HG02981 (cell line): ENCODE data around the gene GALNT17.
"Not testable (repeated sequence)": the region's sequence is repeated elsewhere in the genome, so short reads cannot be mapped to it uniquely, and the experiment has no call there.

Source experiments
- ATAC-seq: cut with Tn5 transposase; IDR thresholded peaks from one replicate; pipeline ENCODE4 v1.9.1; 2021; ENCODE audit warnings: mild to moderate bottlenecking, moderate library complexity; ENCODE audit not compliant: unreplicated experiment

GALNT17 gene

DNA sequence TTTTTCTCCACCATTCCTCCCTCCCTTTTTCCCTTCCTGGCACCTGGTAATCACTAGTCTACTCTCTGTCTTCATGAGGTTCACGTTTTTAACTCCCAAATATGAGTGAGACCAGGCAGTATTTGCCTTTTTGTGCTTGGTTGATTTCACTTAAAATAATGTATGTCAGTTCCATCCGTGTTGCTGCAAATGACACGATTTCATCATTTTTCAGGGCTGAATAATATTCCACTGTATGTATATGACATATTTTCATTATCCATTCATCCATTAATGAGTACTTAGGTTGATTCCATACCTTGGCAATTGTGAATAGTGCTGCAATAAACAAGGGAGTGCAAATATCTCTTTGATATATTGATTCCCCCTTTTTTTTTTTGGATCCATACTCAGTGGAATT, 25.8 kb downstream of the GALNT17 start:
- ATAC-seq: no peak

DNA sequence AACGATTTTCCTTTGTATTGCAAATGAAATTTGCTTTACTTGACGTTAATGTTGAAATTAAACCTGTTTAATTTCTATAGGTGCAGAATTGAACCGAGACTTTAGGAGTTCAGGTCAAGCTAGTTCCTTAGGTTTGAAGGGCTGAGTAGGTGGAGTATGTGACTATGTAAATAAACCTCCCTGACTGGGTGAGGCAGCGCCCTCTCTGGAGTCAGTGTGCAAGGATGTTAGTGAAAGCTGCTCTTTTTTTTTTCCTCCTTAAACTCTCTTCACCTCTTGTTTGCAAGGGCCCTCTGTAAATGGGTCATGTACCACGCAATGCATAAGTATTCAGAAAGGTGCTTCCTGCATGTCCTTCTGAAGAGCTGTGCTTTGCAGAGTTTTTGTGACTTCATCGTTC, 33.8 kb downstream of the GALNT17 start:
- no peak for ATAC-seq

DNA sequence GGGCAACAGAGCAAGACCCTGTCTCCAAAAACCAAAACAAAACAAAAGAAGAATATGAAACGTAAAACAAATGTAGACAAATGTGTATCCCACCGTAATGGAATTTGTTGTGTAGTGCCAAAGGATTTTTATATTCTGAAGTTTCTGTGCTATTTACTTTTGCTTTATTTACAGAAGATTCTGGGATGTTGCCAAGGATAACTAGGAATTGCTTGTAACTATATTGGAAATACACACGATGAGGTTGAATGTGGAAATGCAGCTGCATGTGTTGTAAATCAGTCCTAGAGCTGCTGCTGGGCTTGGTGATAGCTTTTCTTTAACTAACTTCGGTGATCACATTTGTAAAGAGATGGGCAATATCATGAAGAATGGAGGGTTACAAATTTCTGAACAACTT, 39.5 kb downstream of the GALNT17 start:
- ATAC-seq: no peak

DNA sequence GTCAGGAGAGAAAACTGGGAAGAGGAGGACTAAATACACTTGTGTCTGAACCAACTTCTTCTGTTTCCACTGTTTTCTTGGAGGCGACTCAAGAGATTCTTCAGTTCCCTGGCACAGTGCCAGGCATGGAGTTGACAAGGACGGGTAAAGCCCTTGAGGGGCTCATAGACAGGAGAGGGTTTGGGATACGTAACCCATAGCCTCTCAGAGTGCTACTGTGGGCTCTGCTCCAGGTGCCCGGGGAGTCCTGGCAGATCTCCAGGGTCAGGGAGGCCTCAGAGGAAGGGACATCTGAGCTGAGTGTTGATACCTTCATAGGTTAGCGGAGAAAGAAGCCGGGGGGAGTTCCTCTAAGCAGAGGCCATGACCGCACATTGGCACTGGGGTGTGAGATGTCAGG, 42.0 kb downstream of the GALNT17 start:
- no peak for ATAC-seq

DNA sequence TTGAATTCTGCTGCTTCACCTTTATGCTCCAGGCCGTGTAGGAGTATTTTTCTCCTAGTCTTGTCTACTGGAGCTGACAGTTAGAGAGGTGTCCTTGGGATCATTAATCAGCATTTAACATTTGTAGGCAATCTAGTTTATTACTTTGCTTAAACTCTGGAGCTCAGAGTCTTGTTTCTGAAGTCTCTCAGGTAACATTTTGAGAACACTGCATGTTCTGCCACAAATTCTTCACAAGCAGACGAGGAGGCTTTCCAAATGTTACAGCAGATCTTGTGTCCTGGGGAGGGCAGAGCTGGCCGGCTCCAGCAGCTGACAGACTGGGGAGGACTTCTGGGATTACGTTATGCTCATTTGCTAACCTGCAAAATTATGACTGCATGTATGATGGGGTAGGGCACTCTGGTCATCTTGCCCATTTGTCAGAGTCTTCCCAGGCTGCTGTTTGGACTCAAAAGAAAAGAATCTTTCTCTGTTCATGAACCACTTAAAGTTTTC, 50.5 kb downstream of the GALNT17 start:
- ATAC-seq: no peak

DNA sequence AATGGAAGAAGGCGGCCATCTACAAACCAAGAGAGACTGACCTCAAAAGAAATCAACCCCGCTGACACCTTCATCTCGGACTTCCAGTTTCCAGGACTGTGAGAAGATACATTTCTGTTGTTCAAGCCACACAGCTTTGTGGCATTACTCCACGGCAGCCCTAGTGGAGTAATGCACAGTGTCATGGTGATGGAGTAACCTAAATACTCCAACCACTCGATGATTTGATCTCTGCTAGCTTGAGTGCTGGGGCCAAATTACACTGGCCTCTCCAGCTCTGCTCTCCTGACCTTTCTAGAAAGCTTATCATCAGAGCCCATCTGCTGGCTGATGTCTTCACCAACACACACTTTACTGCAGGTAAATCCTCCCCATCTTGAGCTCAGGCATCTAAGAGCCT, 52.2 kb downstream of the GALNT17 start:
- ATAC-seq: no peak

DNA sequence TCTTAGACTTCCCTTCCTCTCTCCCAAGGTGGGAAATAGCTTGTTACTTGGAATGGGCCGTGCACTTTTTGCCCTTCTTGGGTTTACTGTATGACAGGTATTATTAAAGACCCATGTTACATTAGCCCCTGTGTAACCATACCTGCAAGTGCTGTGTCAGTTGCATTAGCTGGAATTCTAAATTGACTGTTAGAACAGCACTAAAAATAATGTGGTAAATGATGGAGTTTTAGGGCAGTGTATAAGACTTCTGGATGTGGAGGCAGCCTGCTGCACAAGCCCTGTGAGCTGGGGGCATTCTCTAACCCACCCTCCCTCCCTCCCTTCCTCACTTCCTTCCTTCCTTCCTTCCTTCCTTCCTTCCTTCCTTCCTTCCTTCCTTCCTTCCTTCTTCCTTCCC, 52.7 kb downstream of the GALNT17 start:
- ATAC-seq: no peak

DNA sequence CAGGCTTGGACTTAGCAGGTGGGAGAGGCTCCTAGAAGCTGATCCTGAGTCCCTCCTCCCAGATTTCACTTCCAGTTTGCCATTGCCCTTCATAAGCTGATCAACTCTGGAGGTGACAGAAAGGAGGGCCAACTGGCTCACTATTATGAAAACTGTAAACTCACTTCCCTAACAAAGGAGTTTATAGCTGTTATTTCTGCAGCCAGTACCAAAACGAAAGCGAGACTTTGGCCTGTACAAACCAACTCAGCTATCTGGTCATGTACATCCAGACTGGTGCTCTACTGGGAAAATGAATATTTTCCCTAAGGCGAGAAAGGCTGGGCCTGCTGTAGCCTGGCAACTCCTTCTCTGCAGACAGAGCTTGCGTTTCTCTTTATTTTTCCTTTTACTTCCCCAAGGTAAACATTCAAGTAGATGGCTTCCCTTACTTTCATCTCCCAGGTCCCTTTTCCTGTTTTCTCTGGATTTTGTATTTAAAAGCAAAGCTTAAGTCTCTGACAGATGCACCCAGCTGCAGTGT, 54.7 kb downstream of the GALNT17 start:
- no peak for ATAC-seq

DNA sequence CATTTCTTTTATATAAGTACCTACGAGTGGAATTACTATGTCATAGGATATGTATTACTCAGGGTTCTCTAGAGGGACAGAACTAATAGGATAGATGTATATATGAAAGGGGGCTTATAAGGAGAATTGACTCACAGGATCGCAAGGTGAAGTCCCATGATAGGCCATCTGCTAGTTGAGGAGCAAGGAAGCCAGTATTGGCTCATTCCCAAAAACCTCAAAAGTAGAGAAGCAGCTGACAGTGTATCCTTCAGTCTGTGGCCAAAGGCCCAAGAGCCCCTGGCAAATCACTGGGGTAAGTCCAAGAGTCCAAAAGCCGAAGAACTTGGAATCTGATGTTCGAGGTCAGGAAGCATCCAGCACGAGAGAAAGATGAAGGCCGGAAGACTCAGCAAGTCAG, 59.8 kb downstream of the GALNT17 start:
- no peak for ATAC-seq

DNA sequence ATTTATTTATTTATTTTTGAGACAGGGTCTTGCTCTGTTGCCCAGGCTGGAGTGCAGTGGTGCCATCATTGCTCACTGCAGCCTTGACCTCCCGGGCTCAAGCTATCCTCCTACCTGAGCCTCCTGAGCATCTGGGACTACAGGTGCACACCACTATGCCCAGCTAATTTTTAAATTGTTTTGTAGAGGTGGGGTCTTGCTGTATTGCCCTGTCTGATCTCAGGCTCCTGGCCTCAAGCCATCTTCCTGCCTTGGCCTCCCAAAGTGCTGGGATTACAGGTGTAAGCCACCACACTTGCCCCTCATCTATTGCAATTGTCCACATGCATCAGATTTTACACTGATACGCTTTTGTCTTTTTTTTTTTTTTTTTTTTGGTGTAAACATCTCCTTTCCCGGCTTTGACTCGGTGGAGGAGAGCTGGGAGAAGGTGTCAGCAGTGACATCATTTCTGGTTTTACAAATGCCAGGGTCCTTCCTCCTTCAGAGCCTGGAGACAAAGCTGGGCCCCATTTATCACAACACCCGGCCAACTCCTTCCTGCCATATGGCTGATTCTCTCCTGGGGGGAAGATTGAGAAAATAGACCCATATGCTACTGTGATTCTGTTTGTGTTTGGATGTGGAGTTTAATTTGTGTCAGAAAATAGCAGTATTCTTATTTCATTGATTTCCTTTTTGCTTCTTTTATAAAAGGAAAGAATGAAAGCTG, 61.3 kb downstream of the GALNT17 start:
- ATAC-seq: no peak

DNA sequence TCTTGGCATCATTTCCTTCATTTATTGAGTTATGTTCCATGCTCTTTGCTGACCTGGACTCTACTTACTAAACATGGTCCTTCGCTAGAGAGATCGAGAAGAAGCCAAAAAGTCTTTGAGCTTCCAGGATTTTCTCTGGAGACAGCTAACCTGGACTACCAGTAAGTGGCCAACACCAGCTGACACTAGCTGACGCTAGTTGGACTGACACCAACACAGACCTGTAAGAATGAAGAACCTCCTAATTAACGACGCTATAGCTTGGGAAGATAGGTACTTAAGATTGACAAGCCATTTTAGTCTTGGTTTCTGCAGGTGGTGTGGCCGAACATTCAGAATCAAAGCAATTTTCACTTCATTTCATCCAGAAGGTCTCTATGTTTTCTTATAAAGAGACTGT, 66.4 kb downstream of the GALNT17 start:
- no peak for ATAC-seq

DNA sequence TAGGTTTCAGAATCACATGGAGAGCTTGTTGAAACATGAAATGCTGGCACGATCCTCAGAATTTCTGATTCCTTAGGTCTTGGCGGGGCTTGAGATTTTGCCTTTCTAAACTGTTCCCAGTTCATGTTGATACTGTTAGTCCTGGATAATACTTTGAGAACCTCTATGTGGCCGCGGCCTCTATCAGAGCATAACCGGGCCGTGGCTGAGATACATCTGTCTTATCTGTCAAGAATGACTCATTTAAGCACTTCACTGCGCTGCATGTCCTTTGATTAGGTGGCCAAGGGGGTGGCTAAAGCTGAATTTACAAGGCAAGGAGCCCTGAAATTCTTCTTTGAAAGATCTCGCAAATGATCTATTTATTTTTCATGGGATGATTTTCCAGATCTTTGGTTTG, 66.9 kb downstream of the GALNT17 start:
- ATAC-seq: no peak

DNA sequence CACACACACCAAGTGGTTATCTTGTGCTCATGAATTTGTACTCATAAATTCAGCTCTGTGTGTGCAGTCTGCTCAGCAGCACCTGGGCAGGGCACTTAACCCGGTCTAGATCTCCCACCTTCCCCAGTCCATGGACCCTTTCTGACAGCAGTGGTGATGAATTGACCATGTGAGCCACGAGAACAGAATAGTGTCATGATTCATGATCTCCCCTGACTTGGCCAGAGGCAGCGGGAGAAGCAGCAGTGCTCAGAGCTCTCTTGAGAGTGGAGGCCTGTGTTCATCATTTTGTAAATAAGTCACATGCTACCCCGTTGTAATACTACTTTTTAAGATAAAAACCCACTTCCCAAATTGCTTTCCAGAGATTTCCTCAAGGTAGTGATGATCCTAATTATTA, 74.2 kb downstream of the GALNT17 start:
- no peak for ATAC-seq

DNA sequence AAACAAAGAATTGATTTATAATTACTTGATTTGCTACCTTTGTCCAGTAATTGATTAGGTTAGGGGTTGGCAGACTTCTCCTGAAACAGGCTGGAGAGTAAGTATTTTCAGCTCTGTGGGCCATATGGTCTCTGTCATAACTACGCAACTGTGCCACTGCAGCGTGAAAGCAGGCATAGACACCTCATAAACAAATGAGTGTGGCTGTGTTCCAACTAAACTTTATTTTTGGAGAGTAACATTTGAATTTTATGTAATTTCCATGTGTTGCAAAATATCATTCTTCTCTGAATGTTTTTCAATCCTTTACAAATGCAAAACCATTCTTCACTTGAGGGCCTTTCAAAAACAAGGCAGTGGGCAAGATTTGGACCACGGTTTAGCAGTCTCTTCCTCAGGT, 76.9 kb downstream of the GALNT17 start:
- no peak for ATAC-seq

DNA sequence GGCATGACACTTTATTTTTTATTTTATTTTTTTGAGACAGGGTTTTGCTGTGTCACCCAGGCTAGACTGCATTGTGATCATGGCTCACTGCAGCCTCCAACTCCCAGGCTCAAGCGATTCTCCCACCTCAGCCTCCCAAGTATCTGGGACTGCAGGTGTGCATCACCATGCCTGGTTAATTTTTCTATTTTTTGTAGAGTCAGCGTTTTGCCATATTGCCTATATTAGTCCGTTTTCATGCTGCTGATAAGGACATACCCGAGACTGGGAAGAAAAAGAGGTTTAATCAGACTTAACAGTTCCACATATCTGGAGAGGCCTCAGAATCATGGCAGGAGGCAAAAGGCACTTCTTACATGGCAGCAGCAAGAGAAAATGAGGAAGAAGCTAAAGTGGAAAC, 77.5 kb downstream of the GALNT17 start:
- not testable (repeated sequence) for ATAC-seq

DNA sequence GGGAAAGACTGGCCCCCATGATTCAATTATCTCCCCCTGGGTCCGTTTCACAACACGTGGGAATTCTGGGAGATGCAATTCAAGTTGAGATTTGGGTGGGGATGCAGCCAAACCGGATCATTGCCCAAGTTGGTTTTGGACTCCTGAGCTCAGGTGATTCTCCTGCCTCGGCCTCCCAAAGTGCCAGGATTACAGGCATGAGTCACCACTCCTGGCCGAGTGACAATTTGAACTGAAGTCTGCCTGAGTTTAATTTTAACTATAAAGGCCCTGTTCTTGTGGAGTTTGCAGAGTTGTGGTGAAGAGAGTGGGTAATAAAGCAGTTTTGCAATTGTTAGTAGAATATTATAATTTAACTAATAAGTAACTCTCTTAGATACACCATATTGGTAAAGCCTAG, 78.3 kb downstream of the GALNT17 start:
- no peak for ATAC-seq

DNA sequence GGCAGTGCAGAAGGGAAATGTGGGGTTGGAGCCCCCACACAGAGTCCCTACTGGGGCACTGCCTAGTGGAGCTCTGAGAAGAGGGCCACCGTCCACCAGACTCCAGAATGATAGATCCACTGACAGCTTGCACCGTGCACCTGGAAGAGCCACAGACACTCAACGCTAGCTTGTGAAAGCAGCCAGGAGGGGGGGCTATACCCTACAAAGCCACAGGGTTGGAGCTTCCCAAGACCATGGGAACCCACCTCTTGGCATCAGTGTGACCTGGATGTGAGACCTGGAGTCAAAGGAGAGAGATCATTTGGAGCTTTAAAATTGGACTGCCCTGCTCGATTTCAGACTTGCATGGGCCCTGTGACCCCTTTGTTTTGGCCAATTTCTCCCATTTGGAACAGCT, 80.5 kb downstream of the GALNT17 start:
- not testable (repeated sequence) for ATAC-seq

DNA sequence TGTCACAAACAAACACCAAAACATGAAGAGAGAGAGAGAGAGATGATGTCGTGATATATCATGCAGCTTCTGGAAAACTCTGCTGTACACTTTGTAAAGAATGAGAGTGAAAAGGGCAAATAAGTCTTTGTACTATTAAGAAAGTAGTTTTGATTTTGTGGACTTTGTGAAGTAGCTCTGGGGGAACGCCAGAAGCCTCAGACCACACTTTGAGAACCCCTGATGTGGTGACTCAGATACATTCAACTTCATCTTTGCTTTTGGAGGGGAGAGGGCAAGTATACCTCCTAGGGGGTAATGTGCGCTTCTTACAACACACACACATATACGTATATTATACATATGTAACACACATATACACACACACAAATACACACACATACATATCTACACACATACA, 84.3 kb downstream of the GALNT17 start:
- no peak for ATAC-seq

DNA sequence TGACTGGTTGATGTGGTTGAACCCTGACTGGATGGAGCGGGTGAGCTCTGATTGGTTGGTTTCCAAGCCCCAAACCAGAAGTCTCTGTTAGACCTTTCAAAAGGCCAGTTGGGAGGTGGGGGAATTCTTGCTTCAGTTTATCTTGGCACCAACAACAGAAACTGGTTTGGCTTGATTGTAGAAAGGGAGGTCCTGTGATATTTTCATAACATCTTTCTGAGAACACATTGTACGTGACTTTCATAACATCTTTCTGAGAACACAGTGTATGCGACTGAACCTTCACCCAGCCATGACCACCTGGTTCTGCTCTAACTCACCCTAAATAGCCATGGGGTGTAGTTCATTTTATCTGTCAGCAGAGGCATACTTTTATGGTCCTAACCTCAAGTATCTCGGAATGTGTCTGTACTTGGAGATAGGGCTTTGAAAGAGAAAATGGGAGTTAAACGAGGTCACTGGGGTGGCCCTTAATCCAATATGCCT, 88.3 kb downstream of the GALNT17 start:
- no peak for ATAC-seq

DNA sequence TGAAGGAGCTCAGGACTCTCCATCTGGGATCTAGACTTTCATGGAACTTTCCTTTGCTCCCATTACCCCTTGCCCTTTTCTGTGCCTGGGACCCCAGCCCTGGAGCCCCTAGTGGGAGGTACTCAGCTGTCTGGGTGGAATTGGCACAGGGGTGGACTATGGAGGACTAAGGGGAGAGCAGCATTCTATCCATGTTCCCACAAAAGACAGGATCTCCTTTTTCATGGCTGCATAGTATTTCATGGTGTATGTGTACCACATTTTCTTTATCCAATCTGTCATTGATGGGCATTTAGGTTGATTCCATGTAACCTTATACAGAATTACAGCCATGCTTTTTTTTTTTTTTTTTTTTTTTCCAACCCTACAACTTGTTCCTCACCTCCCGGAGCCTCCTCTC, 89.1 kb downstream of the GALNT17 start:
- ATAC-seq: no peak

DNA sequence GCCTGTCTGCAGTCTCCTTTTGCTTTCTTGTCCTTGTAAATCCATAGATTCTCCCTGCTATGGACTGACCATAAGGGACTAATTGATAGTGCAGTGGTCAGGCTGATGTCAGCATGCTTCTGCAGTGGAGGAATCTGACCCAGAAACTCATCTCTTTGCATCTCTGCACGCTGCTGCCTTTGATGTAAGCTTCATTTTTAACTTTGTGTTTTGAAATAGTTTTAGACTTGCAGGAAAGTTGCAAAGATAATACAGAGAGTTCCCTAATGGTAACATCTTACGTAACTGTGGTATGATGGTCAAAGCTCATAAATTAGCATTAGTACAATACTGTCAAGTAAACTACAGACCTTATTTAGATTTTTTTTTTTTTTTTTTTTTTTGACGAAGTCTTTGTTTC, 89.6 kb downstream of the GALNT17 start:
- no peak for ATAC-seq

DNA sequence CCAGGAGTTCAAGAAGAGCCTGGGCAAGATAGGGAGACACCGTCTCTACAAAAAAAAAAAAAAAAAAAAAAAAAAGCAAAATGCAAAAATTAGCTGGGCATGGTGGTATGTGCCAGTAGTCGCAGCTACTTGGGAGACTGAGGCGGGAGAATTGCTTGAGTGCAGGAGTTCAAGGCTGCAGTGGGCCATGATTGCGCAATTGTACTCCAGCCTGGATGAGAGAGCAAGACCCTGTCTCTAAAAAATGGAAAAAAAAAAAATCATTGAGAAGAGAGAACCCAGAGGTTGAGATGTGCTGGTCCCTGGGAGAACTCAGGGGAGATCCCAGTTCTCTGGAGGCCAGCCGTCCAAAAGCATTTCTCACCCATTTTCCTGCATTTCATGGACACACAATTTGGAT, 95.2 kb downstream of the GALNT17 start:
- no peak for ATAC-seq

DNA sequence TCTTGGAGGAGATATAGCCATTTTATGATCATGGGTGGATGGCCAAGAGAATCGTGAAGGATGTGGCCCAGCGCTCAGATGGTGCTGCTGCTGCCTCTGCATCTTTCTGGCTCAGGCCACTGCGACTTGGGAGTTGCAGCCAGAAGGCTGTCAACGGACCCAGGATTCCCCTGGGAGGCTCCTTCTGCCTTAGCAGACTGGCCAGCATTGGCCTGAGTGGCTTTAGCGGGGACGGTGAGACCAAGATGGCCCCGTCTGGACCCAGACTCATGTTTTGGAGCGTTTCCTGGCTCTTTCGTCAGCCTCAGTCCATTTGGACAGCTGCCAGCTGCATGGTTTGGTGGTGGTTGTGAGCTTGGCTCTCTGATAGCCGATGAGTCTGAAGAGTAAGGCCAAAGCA, 97.2 kb downstream of the GALNT17 start:
- ATAC-seq: no peak
